ENCODE results near the gene LTO1. TPM values are rescaled to one million over a fixed set of nuclear protein-coding genes. Genes with fewer than 3 reads are reported as not detected.

LTO1 gene
- total and polyA plus RNA-seq, 2 of the 13 experiments (the other 11 are each of a cell fraction or from before 2014, with no cell fraction given) = 11.8 to 15.0 TPM

DNA sequence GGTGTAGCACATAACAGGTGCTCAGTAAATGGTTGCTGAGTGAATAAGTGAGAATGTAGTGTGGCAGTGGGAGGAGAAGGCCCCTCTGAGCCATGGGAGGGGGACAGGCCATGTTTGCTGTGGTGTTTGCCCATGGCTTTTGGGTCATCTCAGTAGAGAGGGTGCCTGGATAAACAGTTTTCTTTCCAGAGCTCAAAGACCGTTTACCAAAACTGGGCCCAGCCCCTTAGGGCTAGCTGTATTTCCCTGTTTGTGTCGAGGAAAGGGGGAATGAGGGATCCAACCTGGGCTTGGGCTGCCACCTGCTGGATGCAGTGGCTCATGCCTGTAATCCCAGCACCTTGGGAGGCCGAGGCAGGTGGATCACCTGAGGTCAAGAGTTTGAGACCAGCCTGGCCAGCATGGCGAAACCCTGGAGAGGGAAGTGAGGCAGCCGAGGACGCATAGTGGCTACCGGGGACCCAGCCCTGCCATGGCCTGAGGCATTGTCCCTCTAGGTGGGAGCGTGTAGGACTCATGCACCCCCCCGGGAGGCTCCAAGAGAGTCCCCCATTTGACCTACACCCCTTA lies 8.7 kb upstream of the LTO1 start (continued):
- TF ChIP-seq, protein P1, sequence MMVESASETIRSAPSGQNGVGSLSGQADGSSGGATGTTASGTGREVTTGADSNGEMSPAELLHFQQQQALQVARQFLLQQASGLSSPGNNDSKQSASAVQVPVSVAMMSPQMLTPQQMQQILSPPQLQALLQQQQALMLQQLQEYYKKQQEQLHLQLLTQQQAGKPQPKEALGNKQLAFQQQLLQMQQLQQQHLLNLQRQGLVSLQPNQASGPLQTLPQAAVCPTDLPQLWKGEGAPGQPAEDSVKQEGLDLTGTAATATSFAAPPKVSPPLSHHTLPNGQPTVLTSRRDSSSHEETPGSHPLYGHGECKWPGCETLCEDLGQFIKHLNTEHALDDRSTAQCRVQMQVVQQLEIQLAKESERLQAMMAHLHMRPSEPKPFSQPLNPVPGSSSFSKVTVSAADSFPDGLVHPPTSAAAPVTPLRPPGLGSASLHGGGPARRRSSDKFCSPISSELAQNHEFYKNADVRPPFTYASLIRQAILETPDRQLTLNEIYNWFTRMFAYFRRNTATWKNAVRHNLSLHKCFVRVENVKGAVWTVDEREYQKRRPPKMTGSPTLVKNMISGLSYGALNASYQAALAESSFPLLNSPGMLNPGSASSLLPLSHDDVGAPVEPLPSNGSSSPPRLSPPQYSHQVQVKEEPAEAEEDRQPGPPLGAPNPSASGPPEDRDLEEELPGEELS (CRISPR knock-in tag; IDR thresholded peaks at IDR 0.05) = peak; percentile 33; the same call in 1 of the 2 replicates
- TF ChIP-seq SYNCRIP (IDR thresholded peaks at IDR 0.05; ENCODE audit: insufficient read depth, low read depth, low read length) = no peak
- no peak for TF ChIP-seq ZNF703 (CRISPR knock-in tag; IDR thresholded peaks at IDR 0.05; ENCODE audit: borderline replicate concordance)
- no peak for TF ChIP-seq MBD4 (IDR thresholded peaks at IDR 0.05; ENCODE audit: borderline replicate concordance, low read length)
- no peak for TF ChIP-seq TOE1 (CRISPR knock-in tag; IDR thresholded peaks at IDR 0.05)
- TF ChIP-seq GLI4 (CRISPR knock-in tag; IDR thresholded peaks at IDR 0.05; ENCODE audit: borderline replicate concordance) = no peak
- no peak; the same call in 1 of the 2 replicates for TF ChIP-seq ZNF350 (CRISPR knock-in tag; IDR thresholded peaks at IDR 0.05; ENCODE audit: borderline replicate concordance, low read depth)
- no peak for TF ChIP-seq FOXC1 (CRISPR knock-in tag; IDR thresholded peaks at IDR 0.05; ENCODE audit: borderline replicate concordance)
- TF ChIP-seq ZNF781 (CRISPR knock-in tag; IDR thresholded peaks at IDR 0.05; ENCODE audit: borderline replicate concordance, not compliant biosample characterization) = no peak
- TF ChIP-seq ZMYM2 (CRISPR knock-in tag; IDR thresholded peaks at IDR 0.05) = peak; percentile 50
- TF ChIP-seq, protein P2, sequence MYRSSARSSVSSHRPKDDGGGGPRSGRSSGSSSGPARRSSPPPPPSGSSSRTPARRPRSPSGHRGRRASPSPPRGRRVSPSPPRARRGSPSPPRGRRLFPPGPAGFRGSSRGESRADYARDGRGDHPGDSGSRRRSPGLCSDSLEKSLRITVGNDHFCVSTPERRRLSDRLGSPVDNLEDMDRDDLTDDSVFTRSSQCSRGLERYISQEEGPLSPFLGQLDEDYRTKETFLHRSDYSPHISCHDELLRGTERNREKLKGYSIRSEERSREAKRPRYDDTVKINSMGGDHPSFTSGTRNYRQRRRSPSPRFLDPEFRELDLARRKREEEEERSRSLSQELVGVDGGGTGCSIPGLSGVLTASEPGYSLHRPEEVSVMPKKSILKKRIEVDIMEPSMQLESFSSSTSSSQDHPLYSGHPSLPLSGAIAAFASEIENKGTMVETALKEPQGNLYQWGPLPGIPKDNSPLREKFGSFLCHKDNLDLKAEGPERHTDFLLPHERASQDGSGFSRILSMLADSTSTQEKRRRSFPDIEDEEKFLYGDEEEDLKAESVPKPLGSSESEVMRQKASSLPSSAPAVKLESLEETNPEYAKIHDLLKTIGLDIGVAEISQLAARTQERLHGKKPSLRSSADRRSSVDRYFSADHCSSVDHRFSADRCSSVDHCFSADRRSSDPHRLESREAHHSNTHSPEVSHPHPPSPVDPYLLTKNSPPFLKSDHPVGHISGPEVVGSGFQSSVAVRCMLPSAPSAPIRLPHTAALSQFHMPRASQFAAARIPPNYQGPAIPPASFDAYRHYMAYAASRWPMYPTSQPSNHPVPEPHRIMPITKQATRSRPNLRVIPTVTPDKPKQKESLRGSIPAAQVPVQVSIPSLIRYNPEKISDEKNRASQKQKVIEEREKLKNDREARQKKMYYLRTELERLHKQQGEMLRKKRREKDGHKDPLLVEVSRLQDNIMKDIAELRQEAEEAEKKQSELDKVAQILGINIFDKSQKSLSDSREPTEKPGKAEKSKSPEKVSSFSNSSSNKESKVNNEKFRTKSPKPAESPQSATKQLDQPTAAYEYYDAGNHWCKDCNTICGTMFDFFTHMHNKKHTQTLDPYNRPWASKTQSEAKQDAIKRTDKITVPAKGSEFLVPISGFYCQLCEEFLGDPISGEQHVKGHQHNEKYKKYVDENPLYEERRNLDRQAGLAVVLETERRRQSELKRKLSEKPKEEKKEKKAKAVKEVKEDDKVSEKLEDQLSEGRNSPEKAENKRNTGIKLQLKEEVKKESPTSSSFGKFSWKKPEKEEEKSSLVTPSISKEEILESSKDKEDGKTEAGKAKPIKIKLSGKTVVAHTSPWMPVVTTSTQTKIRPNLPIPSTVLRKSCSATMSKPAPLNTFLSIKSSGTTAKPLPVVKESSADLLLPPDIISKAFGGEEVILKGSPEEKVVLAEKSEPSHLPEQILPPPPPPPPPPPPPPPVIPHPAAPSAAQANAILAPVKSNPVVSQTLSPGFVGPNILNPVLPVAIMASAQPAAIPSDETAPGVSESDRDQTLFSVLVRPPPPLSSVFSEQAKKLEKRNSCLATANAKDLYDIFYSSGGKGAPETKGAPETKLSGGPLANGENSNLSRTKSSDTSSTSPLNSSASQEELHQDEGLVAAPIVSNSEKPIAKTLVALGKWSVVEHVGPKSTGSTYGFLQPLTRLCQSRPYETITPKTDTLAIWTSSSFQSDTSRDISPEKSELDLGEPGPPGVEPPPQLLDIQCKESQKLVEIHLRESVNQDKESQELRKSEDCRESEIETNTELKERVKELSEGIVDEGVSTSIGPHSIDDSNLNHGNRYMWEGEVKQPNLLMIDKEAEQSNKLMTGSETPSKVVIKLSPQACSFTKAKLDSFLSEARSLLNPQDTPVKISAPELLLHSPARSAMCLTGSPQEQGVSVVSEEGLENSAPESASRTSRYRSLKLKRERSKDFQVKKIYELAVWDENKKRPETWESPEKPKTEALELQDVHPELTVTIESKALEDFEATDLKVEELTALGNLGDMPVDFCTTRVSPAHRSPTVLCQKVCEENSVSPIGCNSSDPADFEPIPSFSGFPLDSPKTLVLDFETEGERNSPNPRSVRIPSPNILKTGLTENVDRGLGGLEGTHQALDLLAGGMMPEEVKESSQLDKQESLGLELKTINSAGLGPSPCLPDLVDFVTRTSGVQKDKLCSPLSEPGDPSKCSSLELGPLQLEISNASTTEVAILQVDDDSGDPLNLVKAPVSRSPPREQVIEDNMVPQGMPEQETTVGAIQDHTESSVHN (CRISPR knock-in tag; IDR thresholded peaks at IDR 0.05) = no peak
- TF ChIP-seq, protein P3, sequence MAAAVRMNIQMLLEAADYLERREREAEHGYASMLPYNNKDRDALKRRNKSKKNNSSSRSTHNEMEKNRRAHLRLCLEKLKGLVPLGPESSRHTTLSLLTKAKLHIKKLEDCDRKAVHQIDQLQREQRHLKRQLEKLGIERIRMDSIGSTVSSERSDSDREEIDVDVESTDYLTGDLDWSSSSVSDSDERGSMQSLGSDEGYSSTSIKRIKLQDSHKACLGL (CRISPR knock-in tag; IDR thresholded peaks at IDR 0.05) = no peak
- TF ChIP-seq, protein P4, sequence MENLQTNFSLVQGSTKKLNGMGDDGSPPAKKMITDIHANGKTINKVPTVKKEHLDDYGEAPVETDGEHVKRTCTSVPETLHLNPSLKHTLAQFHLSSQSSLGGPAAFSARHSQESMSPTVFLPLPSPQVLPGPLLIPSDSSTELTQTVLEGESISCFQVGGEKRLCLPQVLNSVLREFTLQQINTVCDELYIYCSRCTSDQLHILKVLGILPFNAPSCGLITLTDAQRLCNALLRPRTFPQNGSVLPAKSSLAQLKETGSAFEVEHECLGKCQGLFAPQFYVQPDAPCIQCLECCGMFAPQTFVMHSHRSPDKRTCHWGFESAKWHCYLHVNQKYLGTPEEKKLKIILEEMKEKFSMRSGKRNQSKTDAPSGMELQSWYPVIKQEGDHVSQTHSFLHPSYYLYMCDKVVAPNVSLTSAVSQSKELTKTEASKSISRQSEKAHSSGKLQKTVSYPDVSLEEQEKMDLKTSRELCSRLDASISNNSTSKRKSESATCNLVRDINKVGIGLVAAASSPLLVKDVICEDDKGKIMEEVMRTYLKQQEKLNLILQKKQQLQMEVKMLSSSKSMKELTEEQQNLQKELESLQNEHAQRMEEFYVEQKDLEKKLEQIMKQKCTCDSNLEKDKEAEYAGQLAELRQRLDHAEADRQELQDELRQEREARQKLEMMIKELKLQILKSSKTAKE (CRISPR knock-in tag; IDR thresholded peaks at IDR 0.05; ENCODE audit: borderline replicate concordance) = no peak
- TF ChIP-seq TAF1 (CRISPR knock-in tag; IDR thresholded peaks at IDR 0.05) = no peak
- TF ChIP-seq YY1 (IDR thresholded peaks at IDR 0.05; ENCODE audit: insufficient read depth, insufficient replicate concordance, low read depth, low read length) = no peak
- peak; percentile 60; the same call in 1 of the 2 replicates for TF ChIP-seq HDAC1 (CRISPR knock-in tag; IDR thresholded peaks at IDR 0.05)

Data from HepG2 (cell line).